CD4-positive, alpha-beta T cell treated with Interleukin-17A for 4 hours (primary cell): Measurements from ENCODE around the gene FBXW5.

ENCODE experiments used
- DNase-seq: peaks from one replicate; pipeline ENCODE4 v3.0.0-alpha.2; 2020; ENCODE audit warnings: mixed read lengths

The FBXW5 gene

DNA sequence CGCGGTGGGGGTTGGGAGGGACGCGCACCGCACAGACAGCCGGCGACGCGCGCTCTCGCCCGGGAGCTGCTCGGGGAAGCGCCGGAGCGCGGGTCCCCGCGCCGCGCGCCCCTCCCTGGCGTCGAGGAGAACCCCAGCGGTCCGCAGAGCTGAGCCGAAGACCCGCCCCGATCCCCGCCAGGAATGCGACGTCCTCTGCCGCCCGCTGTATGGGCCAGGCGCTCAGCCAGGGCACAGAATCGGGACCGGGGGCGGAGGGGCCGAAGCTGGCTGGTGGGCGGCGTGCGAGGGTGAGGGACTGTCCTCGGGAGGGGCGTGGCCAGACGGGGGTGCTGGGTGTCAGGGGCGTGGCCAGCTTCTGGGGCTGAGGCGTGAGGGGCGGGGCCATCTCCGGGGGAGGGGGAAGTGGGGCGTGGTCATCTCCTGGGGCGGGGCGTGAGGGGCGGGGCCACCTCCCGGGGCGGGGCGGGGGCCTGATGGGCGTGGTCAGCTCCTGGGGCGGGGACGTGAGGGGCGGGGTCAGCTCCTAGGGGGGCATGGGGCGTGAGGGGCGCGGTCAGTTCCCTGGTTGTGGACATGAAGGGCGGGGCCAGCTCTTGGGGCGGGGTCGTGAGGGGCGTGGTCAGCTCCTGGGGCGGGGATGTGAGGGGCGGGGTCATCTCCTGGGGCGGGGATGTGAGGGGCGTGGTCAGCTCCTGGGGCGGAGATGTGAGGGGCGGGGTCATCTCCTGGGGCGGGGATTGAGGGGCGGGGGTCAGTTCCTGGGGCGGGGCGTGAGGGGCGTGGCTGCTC lies 33.7 kb upstream of the FBXW5 start:
- peak; percentile 63 for DNase-seq

DNA sequence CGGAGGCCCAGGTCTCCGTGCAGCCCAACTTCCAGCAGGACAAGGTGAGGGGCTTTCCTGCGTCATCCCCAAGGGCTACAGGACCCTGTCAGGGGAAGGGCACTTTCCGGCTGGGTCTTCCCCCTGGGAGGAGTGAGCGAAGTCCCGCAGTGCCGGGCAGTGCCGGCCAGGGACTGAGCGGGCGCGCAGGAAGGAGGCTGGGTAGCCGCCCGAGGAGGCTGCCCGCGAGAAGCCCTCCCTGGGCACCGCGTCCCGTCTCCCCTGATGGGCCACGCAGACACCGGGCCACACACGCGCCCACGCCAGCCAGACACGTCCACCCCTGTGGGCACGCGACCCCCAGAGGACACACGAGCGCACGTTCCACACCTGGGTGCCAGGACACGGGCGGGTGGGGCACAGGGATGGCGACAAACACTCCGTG lies 33.1 kb upstream of the FBXW5 start:
- DNase-seq, result no peak

DNA sequence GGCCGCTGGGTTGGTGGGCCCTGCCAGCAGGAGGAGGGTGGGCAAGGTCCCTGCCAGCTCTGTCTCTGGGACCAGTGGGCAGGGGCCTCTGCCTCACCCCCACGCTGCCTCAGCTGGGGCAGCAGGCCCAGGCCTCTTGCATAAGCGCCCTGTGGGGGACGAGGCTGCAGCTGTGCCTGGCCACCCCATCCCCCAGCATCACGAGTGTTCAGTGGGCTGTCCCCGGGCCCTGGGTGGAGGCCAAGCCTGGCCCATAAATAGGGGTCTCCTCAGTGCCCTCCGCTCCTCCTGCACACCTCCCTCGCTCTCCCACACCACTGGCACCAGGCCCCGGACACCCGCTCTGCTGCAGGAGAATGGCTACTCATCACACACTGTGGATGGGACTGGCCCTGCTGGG lies 32.7 kb upstream of the FBXW5 start, which contains the start of gene PTGDS:
PTGDS (plus strand) TSS at position 282 of the 400 bp plus-strand sequence; CDS start at position 357, 75 bp downstream.
- DNase-seq, result no peak

DNA sequence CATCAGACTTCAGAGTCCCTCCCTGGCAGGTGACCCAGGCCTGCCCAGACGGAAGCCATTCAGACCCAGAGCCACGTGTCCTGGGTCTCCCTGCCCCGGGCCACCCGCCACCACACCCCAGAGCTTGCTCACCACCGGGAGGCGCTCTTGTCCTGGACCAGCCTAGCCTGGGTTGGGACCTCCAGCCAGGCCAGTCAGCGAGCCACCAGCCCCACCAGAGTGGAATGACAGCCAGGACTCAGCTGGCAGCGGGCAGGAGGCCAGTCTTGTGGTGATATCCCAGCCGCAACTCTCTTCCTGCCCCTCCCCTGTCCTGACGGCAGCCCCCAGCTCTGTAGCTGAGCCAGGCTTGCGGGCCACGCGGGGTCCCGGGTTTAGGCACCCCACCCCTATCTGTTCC lies 31.1 kb upstream of the FBXW5 start:
- DNase-seq, result peak; percentile 45

DNA sequence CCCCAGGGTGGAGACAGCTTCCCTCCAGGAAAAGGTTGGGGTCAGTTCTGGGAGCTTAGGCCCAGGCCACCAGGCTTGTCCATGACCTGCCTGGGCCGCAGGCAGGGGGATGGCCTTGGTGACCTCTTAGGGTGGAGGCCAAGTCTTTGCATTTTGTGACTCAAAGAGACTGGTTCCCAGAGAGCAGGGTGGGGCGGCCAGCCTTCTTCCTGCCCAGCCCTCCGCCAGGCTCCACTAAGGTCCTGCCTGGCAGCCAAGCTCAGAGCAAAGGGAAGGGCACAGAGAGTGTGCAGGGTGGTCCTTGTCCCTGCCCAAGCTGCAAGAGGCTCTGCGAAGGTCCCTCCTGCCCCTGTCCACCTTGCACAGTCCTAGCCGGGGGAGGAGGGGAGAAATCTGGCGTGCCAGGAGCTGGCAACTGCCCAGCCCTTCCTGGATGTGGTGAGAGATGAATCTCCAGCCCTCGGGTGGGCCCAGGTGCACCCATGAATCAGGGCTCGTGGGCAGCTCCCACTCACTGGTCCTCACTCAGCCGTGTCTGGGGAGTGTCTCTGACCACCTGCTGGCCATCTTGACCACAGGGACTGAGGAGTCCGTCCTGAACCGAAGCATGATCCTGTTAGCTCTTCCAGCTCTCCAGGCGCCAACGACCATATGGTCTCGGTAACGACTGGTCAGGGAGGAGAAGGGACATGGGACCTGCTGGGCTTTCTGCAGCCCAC lies 30.4 kb upstream of the FBXW5 start:
- peak; percentile 48 for DNase-seq

DNA sequence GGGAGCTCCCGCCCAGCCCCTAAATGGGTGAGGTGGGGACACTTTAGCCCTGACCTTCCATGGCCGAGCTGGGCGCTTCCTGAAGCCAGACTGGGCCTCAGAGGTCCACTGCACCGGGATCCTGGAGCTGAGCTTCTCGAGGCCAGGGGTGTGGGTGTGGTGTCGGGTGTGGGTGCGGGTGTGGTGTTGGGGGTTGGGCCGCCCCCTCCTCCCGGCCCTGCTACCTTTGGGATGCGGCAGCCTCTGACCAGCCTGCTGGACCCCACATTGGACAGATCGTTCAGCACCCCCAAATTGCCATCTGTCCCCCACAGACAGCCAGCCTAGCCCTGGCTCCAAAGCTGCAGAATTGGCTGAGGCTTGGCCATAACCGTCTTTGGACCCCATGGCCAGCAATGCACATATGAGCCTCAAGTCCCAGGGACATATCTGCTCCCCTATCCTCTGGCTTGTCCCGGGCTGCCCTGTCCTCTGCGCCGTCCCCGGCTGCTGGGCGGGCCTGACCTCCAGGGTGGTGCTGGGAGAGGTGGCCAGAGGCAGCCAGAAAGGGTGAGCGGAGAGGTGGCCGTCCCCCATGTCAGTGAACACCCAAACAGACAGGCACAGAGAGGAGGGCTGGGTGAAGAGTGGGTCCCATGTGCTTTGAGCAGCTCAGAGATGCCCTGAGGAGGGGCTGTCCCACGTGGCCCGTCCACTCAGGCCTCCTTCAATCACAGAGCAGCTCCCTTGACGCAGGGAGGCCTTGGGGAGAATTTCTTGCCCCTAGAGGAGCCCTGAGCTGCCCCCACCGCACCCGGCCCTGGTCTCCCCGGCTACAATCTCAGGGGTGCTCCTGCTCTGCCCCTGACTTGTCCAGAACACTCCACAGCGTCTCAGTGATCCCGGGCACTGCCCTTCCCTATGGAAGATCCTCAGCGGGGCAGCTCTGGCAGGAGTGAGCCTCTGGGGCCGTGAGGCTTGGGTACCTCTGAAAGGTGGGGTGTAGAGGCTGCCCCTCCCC lies 29.4 kb upstream of the FBXW5 start:
- no peak for DNase-seq

DNA sequence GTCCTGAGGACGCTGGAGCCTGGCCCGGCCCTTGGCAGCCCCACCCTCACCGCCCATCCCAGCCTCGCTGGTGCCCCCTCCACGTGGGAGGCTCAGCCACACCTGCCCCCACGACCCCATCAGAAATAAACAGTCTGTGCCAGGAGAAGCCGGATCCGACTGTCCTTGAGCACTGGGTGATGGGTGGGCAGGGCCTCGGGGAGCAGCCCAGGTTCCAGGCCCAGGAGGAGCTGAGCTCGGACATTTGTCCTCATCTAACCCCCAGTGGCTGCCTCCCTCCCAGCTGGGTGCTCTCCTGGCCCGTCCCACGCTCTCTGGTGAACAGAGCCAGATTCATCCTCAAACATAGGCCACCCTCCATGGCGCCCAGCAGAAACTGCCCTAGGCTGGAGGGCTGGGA lies 28.2 kb upstream of the FBXW5 start:
- no peak for DNase-seq

DNA sequence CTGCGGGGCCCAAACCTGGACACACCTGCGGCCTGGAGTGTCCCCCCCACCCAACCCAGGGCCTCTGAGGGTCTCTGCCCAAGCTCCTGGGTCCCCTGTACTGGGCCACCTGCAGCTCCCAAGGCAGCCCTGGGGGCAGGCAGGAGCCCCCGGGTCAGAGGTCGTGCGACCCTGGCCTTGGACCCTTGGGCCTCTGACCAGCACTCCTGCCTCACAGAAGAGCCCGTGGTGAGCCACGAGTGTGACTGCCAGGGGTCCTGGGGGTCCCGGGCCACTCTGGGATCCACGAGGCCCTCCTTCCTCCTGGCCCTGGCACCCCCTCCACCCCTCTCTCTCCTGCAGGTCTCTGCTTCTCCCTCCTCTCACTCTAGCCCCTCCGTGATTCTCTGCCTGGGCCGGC lies 27.8 kb upstream of the FBXW5 start:
- DNase-seq, result no peak

DNA sequence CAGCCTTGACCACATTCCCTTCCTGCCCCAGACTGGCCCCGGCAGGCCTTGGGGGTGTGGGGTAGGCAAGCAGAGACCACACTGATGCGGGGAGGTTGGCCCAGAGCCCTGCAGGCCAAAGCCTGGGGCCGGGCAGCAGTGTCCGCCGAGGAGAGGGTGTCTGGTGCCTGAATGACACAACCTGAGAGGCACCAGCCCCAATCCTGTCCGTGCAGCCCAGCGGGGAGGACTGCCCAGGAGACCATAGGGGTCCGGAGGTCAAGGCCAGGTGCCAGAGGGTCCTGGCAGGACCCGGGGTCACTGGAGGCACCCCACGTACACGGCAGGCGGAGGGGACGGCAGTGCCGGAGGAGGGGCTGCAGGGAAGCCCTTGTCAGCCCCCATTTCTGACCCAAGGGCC lies 27.2 kb upstream of the FBXW5 start:
- no peak for DNase-seq

DNA sequence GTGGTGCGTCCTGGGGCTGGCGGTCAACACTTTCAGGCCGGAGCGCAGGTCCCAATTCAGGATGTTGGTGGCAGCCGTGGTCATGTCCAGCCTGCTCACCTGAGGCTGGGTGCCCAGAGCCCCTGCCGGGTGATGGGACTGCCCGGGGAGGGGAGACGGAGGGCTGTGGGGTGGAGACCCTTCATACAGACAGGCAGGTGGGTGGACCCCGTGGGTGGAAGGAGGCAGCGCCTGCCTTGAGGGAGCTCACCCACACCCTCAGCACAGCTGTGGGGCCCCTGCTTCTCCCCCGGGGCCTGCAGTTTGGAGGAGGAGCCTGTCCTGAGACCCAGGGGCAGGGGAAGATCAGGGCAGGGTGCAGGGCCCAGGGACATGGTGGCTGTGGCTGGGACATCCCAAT lies 25.8 kb upstream of the FBXW5 start:
- DNase-seq, result no peak

DNA sequence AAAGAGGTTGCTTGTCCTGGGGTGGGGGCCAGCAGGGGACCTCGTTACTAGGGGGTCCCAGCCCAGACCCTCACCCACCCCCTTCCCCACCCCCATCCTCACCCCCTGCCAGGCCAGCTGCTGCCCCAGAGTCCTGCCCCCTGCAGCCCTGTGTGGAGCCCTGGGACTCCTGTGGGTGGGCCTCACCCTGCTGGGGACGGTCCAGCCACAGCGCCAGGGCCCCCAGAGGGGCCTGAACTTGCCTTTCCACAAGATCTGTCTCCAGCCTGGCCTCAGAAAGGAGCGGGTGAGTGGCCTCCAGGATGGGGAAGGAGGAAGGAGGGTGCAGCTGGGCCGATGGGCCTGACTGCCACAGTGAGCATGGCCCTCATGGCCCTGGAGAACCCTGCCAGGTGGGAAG lies 25.2 kb upstream of the FBXW5 start:
- no peak for DNase-seq

DNA sequence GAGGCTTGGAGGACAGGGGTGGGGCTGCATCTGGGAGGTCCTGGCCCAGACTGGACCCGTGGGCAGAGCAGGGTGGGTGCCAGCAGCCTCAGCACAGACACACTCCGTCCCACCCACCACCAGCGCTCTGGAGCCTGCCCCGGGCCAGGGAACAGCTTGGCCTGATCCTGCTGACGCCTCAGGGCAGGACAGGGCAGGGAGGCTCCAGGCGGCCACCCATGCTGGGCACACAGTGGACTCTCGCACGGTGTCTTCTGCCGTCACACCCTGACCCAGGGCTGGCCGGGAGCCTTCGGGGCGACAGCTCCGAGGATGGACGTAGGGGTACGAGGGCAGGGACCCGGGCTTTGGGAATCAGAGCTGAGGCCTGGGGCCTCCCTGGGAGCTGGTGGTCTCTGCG lies 24.6 kb upstream of the FBXW5 start:
- DNase-seq, result no peak

DNA sequence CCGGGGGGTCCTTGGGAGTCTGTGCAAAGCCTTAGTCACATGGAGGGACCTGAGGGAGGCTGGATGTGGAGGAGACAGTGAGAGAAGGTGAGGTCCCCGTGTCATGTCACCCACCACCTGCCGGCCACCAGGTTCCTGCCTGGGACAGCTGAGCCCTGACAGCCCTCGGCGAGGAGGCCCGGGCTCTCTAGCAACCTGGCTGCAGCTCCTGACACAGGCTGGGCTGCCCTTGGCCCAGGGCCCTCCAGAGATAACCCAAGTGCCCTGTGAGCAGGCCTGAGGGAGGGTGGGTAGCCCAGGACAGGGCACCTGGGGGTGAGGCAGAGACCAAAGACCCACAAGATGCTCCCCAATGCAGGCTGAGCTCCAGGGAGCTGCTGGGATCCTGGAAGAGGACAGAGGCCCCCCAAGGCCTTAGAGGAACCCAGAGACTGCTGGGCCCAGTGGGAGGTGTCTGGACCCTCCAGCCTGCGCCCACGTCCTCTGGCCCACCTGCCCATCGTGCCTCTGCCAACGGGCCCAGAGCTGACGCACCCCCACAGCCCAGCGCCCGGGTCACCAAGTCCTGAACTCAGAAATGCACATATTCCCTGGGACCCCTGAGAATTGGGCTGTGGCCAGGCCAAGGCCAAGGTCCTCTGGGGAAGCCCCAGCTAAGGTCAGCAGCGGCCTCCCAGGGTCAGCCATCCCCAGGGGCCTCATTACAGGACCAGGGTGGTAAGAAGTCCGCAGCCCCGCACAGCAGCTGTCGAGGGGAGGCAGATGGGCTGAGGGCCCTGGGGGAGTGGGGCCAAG lies 24.0 kb upstream of the FBXW5 start:
- DNase-seq, result no peak

DNA sequence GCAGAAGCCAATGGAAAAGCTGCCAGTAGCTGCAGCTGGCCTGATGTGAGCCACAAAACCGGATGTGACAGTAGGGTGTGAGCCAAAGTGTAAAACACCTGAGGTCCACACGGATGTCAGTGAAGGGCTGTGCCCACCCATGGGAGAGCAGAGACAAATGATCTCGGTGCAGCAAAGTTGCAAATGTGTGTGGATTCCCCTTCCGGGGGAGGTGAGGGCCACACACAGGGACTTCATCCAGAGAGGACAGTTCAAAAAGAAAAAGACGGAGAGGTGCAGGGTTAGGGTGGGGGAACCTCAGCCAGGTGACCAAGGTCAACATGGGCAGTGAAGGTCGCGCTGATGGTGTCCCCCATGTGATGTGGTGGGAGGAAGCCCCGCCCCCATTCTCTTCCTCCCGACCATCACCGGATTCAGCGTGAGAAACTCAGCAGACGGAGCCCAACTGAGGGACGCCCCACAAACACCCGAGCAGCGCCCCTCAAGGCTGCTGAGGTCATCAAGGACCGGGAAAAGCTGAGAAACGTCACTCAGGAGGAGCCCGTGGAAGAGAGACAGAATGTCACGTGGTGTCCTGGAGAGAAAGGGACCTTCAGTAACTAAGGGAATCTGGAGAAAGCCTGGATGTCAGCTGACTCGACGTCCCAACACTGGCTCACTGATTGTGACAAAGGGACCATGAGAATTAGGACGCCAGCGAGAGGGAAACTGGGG lies 21.4 kb upstream of the FBXW5 start:
- DNase-seq, result peak; percentile 35

DNA sequence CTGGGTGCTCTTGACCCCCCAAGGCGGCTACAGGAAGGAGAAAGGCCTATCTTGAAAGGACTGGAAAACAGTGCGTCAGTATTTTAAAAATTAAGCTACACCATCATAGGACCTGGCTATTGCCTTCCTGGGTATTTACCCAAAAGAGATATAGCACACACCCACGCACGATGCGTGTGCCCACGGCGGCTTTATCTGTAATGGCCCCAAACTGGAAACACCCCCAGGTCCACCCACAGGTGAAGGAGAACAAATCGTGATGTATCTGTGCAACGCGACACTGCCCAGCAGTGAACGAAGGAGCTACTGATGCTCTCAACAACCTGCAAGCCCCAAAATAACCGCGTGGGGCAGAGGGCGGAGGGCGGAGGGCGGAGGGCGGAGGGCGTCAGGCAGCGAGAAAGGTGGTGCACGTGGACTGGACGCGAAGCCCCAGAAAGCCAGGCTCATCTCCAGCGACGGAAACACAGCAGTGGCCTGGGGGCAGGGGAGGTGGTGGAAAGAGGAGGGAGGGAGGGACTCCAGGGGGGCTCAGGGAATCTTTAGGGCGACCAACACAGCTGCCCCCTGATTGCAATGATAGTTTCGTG lies 20.4 kb upstream of the FBXW5 start:
- no peak for DNase-seq

DNA sequence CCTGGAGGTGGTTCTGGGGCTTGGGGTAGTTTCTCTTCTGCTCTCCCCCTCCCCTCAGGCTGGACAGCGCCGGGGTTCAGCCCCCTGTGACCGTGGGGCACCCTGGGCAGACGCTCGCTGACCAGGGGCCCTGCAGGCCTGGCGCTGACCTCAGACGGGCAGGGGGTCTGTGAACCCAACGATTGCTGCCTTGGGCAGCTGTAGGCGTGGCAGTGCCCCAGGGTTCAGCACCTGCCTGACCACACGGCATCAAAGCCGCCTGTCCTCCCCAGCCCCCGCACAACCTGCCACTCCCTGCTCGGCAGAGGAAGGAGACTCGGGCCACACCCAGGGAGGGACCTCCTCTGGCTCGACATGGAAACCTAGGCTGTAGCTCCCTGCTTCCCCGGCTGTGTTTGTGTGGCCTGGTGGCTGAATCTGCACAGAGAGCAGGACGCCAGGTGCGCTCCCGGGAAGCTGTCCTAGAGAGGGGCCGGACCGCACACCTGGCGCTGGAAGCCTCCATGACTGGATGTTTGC lies 19.7 kb upstream of the FBXW5 start:
- no peak for DNase-seq

DNA sequence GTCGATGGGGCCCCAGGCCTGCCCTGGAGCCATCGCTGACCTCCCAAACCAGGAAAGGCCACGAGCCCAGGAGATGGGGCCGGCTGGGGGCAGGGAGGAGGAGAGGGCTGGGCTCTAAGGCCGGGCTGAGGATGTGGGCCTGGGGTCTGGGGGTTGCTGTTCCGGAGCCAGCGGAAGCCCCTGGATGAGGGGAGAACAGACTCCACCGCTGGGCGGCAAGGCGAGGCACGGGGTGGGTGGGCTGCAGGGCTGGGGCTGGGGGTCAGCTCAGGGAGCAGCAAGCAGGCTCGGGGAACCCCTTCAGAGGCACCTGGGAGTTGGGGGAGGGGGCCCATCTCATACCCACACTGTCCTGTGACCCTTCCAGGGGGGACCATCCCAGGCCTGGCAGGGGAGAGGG lies 19.2 kb upstream of the FBXW5 start:
- DNase-seq, result no peak

DNA sequence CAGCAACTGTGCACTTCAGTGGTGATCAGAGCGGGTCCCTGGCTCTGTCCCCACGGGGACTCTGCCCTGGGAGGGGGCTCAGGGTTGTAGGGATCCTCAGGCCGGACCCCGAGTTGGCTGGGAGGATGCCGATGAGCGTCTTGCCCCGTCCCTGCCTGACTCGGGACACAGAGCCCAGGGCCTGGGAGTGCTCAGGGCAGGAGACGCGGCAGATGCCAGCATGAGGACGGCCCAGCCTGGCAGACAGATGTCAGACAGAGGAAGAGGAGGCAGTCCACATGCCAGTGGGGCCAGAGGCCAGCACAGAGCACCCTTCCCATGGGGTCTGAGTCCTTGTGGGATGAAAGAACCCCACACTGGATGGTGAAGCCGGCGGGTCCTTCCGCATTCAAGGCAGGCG lies 18.8 kb upstream of the FBXW5 start:
- DNase-seq, result no peak

DNA sequence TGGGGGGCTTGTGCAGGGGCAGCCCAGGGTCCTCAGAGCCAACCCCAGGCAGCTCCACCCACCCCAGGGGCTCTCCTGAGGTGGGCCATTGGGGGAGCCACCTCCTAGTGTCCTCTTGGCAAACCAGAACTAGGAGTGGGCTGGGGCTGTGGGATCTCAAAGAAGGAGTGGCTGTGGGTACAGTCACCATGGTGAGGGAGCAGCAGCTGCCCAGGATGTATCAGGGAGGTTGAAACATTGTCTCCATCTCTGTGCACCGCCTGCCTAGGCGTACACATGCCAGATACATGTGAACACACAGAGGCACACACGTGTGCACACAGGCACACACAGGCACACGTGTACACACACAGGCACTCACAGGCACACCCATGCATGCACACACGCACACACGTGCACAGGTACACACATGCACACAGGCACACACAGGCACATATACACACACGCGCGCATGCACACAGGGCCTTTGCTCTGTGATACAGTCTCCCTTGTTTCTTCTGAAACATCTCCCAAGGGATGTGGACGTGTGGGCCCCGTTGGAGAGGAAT lies 18.2 kb upstream of the FBXW5 start:
- no peak for DNase-seq

DNA sequence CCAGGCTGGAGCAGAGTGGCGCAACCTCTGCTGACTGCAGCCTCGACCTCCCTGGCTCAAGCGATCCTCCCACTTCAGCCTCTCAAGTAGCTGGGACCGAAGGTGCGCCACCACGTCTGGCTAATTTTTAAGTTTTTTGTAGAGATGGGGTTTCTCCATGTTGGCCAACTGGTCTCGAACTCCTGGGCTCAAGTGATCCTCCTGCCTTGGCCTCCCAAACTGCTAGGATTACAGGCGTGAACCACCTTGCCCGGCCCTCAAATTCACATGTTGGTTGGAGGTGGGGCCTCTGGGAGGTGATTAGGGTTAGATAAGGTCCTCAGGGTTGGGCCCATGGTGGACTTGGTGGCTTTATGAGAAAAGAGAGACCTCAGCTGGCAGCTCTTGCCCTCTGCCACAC lies 17.6 kb upstream of the FBXW5 start:
- no peak for DNase-seq
